Measurements from ENCODE around the gene TIMP3.
"Not testable (repeated sequence)": the region's sequence is repeated elsewhere in the genome, so short reads cannot be mapped to it uniquely, and the experiment has no call there.

TIMP3 gene

GRCh38 chr22:32801537-32802236 lies at the start of gene TIMP3:
Gene TIMP3 (plus strand): TSS chr22:32801705. CDS start chr22:32802002, 297 bp downstream.
- no peak for DNase-seq

GRCh38 chr22:32752326-32752725 lies 49.2 kb upstream of the TIMP3 start:
- DNase-seq: no peak

- DNase-seq: no peak
These were observed 48.5 kb upstream of the TIMP3 start for GRCh38 chr22:32752816-32753520.

- no peak for DNase-seq
These were observed 47.9 kb upstream of the TIMP3 start for GRCh38 chr22:32753591-32753990.

GRCh38 chr22:32754413-32755041 lies 47.0 kb upstream of the TIMP3 start:
- DNase-seq: no peak

- not testable (repeated sequence) for DNase-seq
These were observed 44.3 kb upstream of the TIMP3 start for GRCh38 chr22:32757086-32757762.

- DNase-seq: no peak
These were observed 42.6 kb upstream of the TIMP3 start for GRCh38 chr22:32758866-32759385.

- no peak for DNase-seq
These were observed 41.1 kb upstream of the TIMP3 start for GRCh38 chr22:32760396-32760795.

GRCh38 chr22:32760815-32761214 lies 40.7 kb upstream of the TIMP3 start:
- no peak for DNase-seq

- DNase-seq: no peak
These were observed 40.1 kb upstream of the TIMP3 start for GRCh38 chr22:32761251-32761903.

- no peak for DNase-seq
These were observed 37.0 kb upstream of the TIMP3 start for GRCh38 chr22:32764330-32765131.

GRCh38 chr22:32765132-32765618 lies 36.3 kb upstream of the TIMP3 start:
- DNase-seq: no peak

GRCh38 chr22:32771756-32772155 lies 29.7 kb upstream of the TIMP3 start:
- DNase-seq: no peak

- no peak for DNase-seq
These were observed 25.5 kb upstream of the TIMP3 start for GRCh38 chr22:32775957-32776356.

GRCh38 chr22:32776397-32776796 lies 25.1 kb upstream of the TIMP3 start:
- DNase-seq: no peak

GRCh38 chr22:32776802-32777201 lies 24.7 kb upstream of the TIMP3 start:
- DNase-seq: no peak

- no peak for DNase-seq
These were observed 23.5 kb upstream of the TIMP3 start for GRCh38 chr22:32777987-32778386.

GRCh38 chr22:32780726-32781310 lies 20.7 kb upstream of the TIMP3 start:
- no peak for DNase-seq

- DNase-seq: no peak
These were observed 19.8 kb upstream of the TIMP3 start for GRCh38 chr22:32781695-32782094.

- DNase-seq: no peak
These were observed 16.0 kb upstream of the TIMP3 start for GRCh38 chr22:32785321-32786026.

- DNase-seq: no peak
These were observed 15.5 kb upstream of the TIMP3 start for GRCh38 chr22:32786027-32786418.
